GM18508 (cell line): ENCODE data around the gene ADAMTS16.

Experiments
- ATAC-seq: cut with Tn5 transposase; IDR thresholded peaks from one replicate; pipeline ENCODE4 v1.9.1; 2021; ENCODE audit warnings: moderate number of reproducible peaks; ENCODE audit not compliant: insufficient read depth, unreplicated experiment

Gene ADAMTS16

DNA sequence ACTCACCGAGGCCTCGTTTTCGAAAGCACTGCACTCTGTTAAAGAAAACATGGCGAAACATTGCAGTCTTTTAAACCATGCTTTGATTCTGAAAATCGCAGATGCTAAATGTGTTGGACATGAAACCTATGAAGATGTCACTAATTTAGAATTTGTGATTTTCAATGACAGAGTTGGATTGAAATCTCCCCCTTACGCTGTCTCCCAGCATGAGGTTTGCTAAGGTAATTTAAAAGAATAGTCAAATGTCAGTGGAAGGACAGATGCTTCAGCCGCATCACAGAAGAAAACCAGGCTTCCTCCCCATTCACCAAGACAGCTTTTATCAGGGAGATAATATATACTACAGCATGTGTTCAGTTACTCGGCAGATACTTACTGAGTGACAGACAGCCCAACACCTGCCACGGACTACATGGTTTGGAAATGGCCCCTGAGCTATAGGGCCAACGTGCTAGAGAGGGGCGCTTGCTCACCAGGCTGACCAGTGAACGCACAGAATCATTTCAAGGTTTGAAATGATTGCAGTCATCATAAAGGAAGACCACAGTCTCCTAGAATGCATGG lies 136.9 kb downstream of the ADAMTS16 start:
- ATAC-seq = no peak

DNA sequence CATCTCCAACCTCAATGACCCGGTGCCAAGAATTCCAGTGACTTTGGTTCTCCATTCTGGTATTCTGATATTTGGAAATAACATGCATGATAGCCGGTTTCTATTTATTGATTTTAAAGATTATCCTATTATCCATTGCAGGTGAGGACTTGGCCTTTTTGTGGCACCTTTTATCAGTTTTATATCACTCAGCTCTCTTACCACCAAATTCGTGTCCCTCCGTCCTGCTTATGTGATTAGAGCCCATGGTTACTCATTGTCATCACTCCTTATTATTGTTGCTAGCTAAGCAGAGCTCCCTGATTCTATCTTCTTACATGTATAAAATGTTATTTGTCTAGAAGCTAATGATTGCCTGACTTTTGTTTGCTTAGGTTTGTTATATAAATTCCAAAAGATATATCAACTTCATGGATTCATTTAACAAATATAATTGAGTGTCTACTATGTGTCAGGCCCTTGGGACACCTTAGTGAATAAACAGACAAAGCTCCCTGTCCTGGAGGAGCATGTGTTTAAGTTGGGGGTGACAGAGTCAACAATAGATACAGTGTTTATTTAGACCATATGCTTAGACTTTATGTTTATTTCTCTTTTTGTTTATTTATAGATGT lies 138.2 kb downstream of the ADAMTS16 start:
- no peak for ATAC-seq

DNA sequence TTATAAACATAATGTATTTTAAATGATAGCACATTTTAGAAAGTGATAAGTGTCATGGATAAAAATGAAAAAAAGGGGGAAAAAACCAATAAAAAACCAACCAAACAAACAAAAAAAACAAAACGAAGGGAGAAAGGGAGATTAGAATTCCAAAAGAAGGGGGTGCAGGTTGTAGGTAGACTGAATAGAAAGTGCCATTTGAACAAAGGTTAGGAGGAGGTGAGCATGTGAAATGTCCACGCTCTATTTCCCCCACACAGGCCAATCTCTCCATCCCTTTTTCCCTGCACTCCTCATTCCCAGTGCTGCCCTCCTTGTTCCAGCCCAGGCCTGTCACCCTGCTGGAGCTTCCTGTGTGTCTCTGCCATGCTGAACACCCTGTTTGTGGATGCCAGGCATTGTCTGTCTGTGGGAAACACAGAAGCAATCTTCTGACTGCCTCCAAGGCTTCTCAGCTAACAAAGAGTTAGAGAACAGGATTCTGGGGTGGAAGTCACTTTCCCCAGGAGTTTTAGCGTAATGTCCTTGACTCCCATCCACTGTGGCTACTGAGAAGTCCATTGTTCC lies 138.8 kb downstream of the ADAMTS16 start:
- no peak for ATAC-seq

DNA sequence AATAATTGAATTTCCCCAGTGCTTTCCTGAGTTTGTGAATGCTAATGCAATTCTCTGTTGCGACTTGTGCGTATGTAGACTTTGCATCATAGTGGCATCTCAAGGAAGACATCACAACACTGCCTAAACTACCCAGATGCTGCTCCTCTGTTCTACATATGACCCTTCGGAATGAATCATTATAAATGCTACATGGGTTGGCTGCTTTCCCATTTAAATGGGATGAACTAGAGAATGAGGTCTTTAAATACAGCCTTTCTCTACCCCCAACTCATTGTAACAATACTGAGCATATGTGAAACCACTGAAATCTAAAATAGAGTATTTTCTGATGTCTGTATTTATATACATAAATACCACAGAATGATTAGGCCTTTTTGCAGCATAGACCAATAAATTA lies 145.8 kb downstream of the ADAMTS16 start:
- ATAC-seq = no peak

DNA sequence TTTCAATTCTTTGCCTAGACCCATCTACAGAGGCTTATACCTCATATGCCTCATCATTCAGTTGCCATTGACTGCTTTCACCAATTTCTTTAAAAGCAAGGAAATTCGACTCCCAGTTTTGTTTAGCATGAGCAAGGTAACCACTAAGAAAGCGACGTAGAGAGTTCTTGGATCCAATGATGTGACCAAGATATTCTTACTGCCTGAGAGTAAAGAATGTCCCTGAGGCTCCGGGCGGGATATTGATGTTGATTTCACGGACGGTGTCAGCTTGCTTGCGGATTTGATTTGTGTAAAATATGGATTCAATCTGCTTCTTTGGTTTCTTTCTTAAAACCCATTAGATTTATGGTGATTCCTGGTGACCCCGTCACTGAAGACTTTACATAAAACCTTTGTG lies 147.3 kb downstream of the ADAMTS16 start:
- no peak for ATAC-seq

DNA sequence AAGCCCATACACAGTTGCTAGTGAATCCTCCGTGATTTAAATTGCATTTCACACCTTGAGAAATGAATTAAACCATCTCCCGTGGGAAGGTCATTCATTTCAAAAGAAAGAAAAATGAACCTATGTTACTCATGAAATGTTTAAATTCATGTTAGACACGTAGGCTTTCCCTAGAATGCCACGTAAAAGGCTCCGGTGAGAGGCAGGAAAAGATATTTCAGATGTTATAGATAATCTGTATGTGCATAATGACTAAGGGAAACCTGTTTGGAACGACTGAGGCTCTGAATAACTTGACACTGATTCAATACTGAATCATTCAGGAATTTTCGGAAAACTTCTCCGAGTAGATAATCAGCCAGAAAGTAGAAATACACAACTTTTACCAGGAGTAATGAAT lies 148.1 kb downstream of the ADAMTS16 start:
- ATAC-seq = no peak

DNA sequence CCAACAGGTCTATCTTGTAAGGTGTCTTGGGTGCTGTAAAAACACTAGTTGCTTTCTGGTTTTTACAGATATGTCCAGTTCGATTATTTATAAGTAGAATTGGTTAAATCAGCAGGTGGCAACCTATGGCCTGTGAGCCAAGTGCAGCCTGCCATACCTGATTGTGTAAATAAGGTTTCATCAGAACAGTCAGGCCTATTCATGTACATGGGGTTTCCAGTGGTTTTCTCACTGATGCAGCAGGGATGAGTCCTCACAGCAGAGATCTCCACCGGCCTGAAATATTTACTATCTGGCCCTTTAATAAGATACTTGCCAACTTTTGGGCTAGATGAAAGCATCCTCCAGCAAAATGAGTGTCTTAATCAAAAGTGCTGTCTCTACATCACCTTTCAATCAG lies 149.4 kb downstream of the ADAMTS16 start:
- ATAC-seq = no peak

DNA sequence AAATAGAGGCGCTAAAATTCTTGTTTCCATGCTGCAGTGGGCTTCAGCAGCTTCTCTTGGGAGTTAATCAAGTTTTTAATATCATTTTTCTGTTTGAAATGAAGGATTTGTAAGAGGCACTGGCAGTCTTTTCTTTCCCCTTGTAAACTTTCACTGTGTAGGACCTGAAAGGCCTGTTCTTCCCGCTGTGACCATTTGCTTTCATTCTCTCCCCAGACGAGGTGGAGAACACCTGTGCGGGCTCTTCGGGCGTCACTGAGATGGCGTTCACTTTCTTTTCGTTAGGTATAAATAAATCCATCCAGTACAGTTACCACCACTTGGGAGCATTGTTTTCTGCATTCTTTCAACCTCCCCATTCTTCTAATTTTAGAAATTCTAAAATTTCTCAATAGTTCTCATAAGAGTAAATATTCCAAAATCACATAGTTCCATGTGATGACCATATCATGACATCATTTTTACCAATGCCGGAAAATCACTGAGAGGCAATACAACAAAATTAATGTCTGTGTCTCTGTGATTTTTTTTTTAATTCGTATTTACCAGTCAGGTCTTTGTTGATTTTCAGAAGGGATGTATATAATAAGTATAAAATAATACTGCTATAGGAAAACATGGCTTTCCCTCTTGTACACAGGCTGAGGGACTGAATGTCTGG lies 150.7 kb downstream of the ADAMTS16 start:
- no peak for ATAC-seq

DNA sequence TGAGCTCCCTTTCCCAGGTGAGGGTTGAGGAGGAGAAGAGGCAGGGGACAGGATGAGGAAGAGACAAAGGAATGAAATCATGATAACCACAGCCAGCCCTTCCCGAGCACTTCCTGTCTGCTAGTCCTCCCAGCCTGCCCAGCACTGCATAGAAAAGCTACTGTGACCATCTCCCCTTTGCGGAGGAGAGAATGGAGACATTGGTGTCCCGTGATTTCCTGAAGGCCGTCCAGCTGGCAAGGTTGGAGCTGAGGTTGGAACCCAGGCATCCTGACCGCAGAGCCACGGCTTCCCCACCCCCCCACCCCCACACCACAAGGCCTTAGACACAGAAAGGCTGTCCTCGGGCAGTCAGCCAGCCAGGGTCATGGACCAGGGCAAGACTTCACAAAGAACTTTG lies 151.2 kb downstream of the ADAMTS16 start:
- ATAC-seq = no peak

DNA sequence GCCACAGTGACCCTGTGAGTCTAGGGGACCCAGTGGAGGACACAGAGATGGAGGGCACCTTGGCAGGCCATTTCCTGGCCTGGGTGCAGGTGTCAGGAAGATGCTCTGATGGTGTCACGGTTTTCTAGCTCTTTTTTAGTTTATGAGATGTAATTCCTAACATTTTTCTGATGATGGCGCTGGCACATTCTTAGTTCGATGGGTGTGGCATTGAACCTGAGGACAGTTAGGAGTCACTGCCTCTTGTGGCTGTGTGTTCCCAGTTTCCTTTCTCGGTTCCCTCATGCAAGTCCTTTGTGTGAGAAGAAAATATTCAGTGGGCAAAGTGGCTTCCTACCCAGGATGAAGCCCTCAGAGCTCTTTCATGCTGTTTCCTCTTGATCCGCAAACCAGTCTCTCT lies 152.9 kb downstream of the ADAMTS16 start:
- no peak for ATAC-seq

DNA sequence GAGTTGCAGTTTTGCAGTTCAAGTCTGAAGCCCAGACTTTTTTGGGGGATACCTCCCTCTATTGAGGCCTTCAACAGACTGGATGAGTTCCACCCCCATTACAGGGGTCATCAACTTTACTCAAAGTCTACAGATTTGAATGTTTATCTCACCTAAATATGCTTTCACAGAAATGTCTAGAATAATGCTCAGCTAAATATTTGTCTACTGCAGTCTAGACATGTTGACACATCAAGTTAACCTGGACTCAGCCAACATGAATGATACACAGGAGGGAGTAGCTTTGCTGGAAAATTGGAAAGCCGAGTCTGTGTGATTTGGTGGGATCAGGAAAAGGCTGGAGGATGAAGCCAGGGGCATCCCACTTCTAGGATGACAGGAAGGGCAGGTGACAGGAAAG lies 154.3 kb downstream of the ADAMTS16 start:
- no peak for ATAC-seq

DNA sequence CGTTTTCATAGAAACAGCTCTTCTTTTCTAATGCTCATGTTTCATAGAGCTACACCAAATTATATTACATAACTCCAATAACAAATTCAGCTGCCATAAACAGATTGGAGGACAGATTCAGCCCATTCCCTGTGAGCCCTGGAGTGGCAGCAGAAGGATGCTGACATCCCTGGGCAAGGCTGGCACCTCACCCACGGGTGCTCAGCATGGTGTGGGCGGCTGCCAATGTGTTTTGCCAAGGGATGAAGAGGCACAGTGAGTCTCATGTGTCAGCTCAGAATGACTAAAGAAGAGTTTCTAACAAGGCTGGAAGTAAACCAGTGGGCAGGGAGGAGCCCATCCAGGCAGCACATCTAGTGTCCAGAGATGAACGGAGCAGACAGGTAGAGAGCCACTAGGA lies 155.2 kb downstream of the ADAMTS16 start:
- no peak for ATAC-seq

DNA sequence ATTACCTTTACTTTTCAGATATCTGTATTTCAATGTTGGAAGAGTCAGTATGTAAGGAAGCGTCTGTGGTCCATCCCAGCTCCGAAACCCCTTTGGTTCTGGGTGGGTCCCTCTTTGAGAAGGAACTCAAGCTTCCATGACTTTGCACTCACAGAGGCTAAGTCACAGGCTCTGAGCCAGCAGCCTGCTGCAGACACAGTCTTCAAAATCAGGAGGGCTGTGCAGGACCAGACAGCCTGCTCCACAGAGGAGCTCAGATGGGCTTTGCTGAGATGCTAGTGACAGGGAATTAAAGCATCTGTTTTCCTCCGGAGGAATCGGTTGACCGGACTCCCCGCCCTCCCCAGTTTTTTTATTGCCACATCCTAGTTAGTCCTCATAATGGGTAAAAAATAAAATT lies 155.9 kb downstream of the ADAMTS16 start:
- ATAC-seq = no peak

DNA sequence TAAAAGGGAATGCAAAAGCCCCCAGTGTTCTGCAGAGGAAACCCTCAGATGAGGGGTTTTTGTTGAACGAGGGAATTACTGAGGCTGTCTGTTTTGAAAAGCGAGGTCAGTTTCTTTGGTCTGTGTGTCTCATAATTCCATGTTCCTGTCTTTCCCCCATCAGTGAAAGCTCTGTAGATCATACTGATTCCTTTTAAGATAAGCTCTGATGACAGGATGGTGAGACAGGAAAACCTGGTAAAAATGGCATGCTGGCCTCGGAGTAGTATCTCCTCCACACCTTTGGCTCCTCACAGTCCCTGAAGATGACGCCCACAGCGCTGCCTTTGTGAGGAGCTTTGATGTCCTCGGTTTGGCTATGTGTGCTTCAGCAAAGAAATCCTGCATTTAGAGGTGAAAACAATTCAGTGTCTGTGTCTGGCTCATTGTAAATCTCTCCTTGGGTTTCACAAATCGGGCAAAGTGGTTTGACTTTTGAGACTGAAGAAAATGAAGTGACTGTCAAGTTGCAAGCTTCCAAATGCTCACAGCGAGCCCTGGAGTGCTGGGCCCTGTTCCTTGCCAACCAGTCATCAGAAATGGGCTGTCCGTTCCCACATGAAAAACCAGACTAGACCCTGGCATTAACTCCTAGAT lies 157.4 kb downstream of the ADAMTS16 start:
- no peak for ATAC-seq

DNA sequence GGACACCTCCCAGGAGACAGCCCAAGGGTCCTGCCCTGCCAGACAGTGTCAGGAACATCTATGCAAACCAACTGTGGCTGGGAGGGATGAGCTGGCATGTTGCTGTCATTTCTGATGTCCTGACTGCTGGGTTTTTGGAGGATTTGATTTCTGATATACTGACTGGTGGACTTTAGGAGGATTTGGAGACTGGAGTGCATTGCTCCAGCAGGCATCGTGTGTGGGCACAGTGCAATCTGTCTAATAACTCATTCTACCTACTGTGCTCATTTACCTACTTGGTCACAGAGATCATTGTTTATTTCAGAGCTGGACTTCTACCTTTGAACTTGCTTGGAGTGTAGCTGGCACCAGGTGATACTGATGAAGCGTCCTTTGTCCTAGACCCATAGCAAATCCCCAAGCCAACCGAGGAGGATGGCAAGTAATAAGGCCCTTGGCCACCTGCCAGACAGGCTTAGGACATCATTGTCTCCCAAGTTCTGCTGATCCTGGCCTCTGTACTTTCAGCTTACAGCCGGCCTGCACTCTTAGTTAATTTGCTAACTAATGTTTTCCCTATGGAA lies 158.0 kb downstream of the ADAMTS16 start:
- ATAC-seq = no peak

DNA sequence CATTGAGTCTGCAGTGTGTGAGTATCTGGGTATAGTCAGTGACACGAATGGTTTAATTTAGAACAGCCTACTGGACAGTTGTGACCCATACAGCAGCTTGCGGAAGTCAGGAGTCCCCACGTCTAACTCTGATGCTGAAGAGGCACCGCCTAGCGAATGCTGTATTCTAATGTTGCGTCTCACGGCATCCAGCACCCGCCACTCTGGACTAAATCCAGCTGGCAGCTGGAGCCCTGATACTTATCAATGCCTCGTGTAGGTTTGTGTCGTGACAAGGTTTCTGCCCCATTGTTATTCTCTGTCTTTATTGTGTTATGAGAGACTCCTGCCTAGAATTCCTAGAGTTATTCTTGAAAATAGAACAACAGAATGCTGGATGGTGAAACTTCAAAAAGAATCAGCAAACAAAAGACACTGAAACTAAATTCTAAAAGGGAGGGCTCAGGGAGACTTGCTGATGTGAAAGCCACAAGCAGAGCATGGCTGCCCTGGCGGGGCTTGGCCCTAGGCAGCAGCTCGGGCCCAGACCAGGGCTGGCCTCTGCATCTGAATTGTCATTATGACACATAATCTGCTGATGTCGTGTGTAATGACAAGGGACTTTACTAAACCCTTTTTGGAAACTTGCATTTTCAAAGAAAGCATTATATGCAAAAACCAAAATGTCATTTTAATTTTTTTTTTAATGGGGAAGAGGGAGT lies 158.9 kb downstream of the ADAMTS16 start:
- no peak for ATAC-seq

DNA sequence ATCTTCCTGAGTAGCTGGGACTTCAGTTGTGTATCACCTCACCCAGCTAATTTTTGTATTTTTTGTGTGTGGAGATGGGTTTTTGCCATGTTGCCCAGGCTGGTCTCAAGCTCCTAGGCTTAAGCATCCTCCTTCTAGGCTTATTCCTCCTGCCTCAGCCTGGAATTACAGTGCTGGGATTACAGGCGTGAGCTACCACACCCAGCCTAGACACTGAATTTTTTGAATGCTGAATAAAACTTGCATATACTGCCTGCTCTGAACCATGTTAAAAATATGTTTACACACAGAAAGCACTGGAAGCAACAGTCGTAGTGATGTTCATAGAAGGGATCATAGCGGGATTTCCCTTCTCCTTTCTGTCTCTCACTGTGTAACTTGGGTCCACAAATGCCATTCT lies 161.0 kb downstream of the ADAMTS16 start:
- ATAC-seq = no peak

DNA sequence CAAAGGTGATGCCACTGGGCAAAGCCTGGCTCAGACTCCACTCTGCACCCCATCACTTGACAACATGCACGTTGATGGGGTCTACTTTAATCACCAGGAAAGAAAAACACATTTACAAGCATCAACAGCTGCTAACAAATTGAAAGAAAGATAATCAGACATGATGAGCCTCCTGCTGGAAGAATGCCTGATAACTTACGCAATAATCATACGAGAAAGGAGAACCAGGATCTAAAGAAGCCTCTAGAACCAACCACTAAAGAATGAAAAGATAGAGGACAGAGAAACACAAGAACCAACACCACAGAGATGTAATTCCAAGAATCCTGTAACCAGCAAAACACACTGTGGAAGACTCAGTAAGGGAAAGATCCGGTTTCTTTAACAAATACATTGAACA lies 162.1 kb downstream of the ADAMTS16 start:
- ATAC-seq = no peak

DNA sequence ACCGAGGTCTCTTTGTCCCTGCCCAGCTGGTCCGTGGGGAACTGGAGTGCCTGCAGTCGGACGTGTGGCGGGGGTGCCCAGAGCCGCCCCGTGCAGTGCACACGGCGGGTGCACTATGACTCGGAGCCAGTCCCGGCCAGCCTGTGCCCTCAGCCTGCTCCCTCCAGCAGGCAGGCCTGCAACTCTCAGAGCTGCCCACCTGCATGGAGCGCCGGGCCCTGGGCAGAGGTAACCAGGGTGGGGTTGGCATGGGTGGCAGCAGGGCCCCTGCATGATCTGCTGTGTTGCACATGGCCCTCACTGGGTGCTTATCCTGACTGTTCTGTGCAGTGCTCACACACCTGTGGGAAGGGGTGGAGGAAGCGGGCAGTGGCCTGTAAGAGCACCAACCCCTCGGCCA lies 163.1 kb downstream of the ADAMTS16 start:
- no peak for ATAC-seq

DNA sequence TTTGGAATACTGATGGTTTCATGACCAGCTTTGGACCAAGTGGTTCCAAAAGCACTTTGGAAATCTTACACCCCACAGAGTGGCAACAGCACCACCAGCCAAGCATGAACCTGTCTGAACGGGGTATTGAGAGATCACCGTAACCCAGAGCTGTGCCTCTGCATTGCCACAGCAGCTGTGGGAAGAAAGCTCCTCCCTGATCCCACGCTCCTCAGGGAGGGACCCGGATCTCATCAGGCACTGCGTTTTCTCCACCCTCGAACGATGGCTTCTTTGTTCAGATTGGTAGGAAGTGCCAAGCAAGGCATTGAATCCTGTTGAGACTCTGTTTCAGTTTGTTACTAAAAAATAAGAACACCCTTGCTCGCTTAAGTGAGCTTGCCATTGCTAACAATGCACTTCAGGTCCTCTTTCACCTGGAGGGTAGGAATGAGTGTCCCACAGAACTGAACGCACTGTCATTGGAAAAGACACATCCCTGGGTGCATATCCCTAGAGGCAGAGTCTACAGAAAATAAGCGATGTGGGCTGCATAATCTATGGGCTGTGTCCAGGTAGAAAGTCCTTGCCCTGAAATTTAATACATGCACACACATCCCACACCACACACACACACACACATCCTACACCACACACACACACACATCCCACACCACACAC lies 164.4 kb downstream of the ADAMTS16 start:
- ATAC-seq = no peak
